Caco-2 (cell line): Measurements from ENCODE around the gene ARHGEF12. TPM values are rescaled to one million over a fixed set of nuclear protein-coding genes. Genes with fewer than 3 reads are reported as not detected.

Source experiments
- BruUV-seq: library from RNA; stranded (reverse); fragments of 400-500 nt; replicated peaks from 2 replicates; lab custom pipeline; 2021; lab: Mats Ljungman, UMichigan
- CTCF ChIA-PET: fragments of 300-600 bp; sonication (Branson Sonifier 250); formaldehyde crosslinking; loops from one replicate; lab custom pipeline; 2022; ENCODE audit warnings: antibody characterized with exemption; lab: Charles Lee
- POLR2A ChIA-PET: fragments of 300-600 bp; sonication (Branson Sonifier 250); formaldehyde crosslinking; loops from one replicate; lab custom pipeline; 2022; ENCODE audit warnings: antibody characterized with exemption; lab: Charles Lee
- DNase-seq, 2 experiments: peaks; one replicate each; pipeline versions ENCODE4 v3.0.0 to v3.0.0-alpha.2; 2020 to 2022
- H3K27me3 ChIP-seq: replicated peaks from 2 replicates; pipeline ENCODE4 v1.6.0; 2011; ENCODE audit warnings: low read length; ENCODE audit not compliant: control insufficient read depth, insufficient read depth
- H3K36me3 ChIP-seq: 2 replicates; pipeline ENCODE4 v1.5.1; 2011; ENCODE audit warnings: low read length; ENCODE audit not compliant: control insufficient read depth, insufficient read depth
- H3K4me1 ChIP-seq: fragments of 250-450 bp; sonication (Bioruptor Pico); 2 replicates; pipeline ENCODE4 v1.5.1; 2020; ENCODE audit warnings: mild to moderate bottlenecking
- H3K4me3 ChIP-seq: 2 replicates; pipeline ENCODE4 v1.5.1; 2011; ENCODE audit warnings: low read depth, mild to moderate bottlenecking, control low read depth, low read length
- H3K9me3 ChIP-seq: fragments of 250-450 bp; sonication (Bioruptor Pico); 2 replicates; pipeline ENCODE4 v1.5.1; 2020; ENCODE audit warnings: mild to moderate bottlenecking, moderate library complexity
- H3K27ac Mint-ChIP-seq: one replicate; pipeline ENCODE4 v1.8.0; 2022; ENCODE audit warnings: mixed read lengths; ENCODE audit not compliant: unreplicated experiment
- H3K27me3 Mint-ChIP-seq: one replicate; pipeline ENCODE4 v1.8.0; 2022; ENCODE audit warnings: mixed read lengths; ENCODE audit not compliant: insufficient read depth, unreplicated experiment
- H3K36me3 Mint-ChIP-seq: one replicate; pipeline ENCODE4 v1.8.0; 2022; ENCODE audit warnings: mild to moderate bottlenecking, mixed read lengths; ENCODE audit not compliant: insufficient read depth, unreplicated experiment
- H3K4me1 Mint-ChIP-seq: one replicate; pipeline ENCODE4 v1.8.0; 2022; ENCODE audit warnings: low read depth, mixed read lengths; ENCODE audit not compliant: unreplicated experiment
- H3K4me3 Mint-ChIP-seq: one replicate; pipeline ENCODE4 v1.8.0; 2022; ENCODE audit warnings: mild to moderate bottlenecking, moderate library complexity, mixed read lengths; ENCODE audit not compliant: unreplicated experiment
- H3K9me3 Mint-ChIP-seq: one replicate; pipeline ENCODE4 v1.8.0; 2022; ENCODE audit warnings: mixed read lengths; ENCODE audit not compliant: unreplicated experiment
- CTCF ChIP-seq, 2 experiments: fragments of 200-600 bp in 1 of 2; IDR thresholded peaks; 1 replicate in 1 of 2; 2 replicates in 1 of 2; pipeline versions ENCODE4 v1.5.1 to v1.8.0; 2011 to 2022; ENCODE audit warnings: antibody characterized with exemption in 1 of 2, control low read depth in 1 of 2, inconsistent platforms in 1 of 2, low read depth in 1 of 2, low read length in 1 of 2, mild to moderate bottlenecking in 1 of 2, moderate library complexity in 1 of 2; ENCODE audit not compliant: insufficient read depth in 1 of 2, severe bottlenecking in 1 of 2, unreplicated experiment in 1 of 2
- intact Hi-C: fragments of 100-400 bp; cut with micrococcal nuclease; formaldehyde crosslinking; loops from one replicate; pipeline ENCODE4 v1.10.0; 2022; ENCODE audit not compliant: unreplicated experiment
- total RNA-seq: library from RNA; stranded (reverse); gene quantifications from 2 replicates; pipeline ENCODE4 v1.2.3, GENCODE V29; 2022

Gene ARHGEF12
- total RNA-seq, 1 experiment from 2014 or later = 89.3 TPM

GRCh38 chr11:120462825-120463224, 126.6 kb downstream of the ARHGEF12 start:
- intact Hi-C loops = no loop called here
- Mint-ChIP-seq H3K4me1 (no peaks in the 10 kb centered on the region), H3K36me3 (peaks cover 71% of the 10 kb centered on the region), H3K9me3 (no peaks in the 10 kb centered on the region), H3K4me3 (no peak overlapping the region), H3K27me3 (no peaks in the 10 kb centered on the region), H3K27ac (no peak overlapping the region)
- Histone ChIP-seq H3K9me3 (no peaks in the 10 kb centered on the region), H3K4me3 (no peak overlapping the region), H3K27me3 (no peaks in the 10 kb centered on the region), H3K36me3 (peaks cover 1% of the 10 kb centered on the region; the same call in 1 of the 2 replicates), H3K4me1 (no peaks in the 10 kb centered on the region)
- BruUV-seq = no TSS peak
- DNase-seq = no peak
- no peak for TF ChIP-seq CTCF (IDR thresholded peaks at IDR 0.05; ENCODE audit: insufficient read depth in 1 of 2, low read depth in 1 of 2, low read length in 1 of 2, severe bottlenecking in 1 of 2, unreplicated experiment in 1 of 2)
- ChIA-PET CTCF (interaction anchor here (0.6 kb wide), 1 partner anchor 10 kb away, joined by 3 read pairs; no protein-coding TSS in a partner anchor), POLR2A (no interaction called here)

GRCh38 chr11:120465921-120466534, 129.8 kb downstream of the ARHGEF12 start:
- Mint-ChIP-seq H3K27ac (no peak overlapping the region), H3K36me3 (peaks cover 83% of the 10 kb centered on the region), H3K4me1 (no peaks in the 10 kb centered on the region), H3K27me3 (no peaks in the 10 kb centered on the region), H3K4me3 (no peak overlapping the region), H3K9me3 (no peaks in the 10 kb centered on the region)
- H3K9me3 ChIP-seq = no peaks in the 10 kb centered on the region
- H3K4me1 ChIP-seq = no peaks in the 10 kb centered on the region
- H3K36me3 ChIP-seq = peaks cover 2% of the 10 kb centered on the region
- no TSS peak for BruUV-seq
- ChIA-PET CTCF (no interaction called here), POLR2A (no interaction called here)
- DNase-seq = no peak
- TF ChIP-seq CTCF (IDR thresholded peaks at IDR 0.05; ENCODE audit: insufficient read depth in 1 of 2, low read depth in 1 of 2, low read length in 1 of 2, severe bottlenecking in 1 of 2, unreplicated experiment in 1 of 2) = no peak
- no peak overlapping the region for H3K4me3 ChIP-seq
- H3K27me3 ChIP-seq = no peaks in the 10 kb centered on the region
- intact Hi-C loops = no loop called here

GRCh38 chr11:120467627-120468026, 131.4 kb downstream of the ARHGEF12 start:
- Histone ChIP-seq H3K4me1 (no peaks in the 10 kb centered on the region), H3K9me3 (no peaks in the 10 kb centered on the region), H3K4me3 (no peak overlapping the region), H3K27me3 (no peaks in the 10 kb centered on the region), H3K36me3 (peaks cover 2% of the 10 kb centered on the region)
- peaks cover 78% of the 10 kb centered on the region for H3K36me3 Mint-ChIP-seq
- no peak for DNase-seq
- no peak overlapping the region for H3K4me3 Mint-ChIP-seq
- BruUV-seq = no TSS peak
- ChIA-PET POLR2A (no interaction called here), CTCF (no interaction called here)
- no peaks in the 10 kb centered on the region for H3K9me3 Mint-ChIP-seq
- TF ChIP-seq CTCF (IDR thresholded peaks at IDR 0.05; ENCODE audit: insufficient read depth in 1 of 2, low read depth in 1 of 2, low read length in 1 of 2, severe bottlenecking in 1 of 2, unreplicated experiment in 1 of 2) = no peak
- no peaks in the 10 kb centered on the region for H3K27me3 Mint-ChIP-seq
- intact Hi-C loops = no loop called here
- H3K4me1 Mint-ChIP-seq = no peaks in the 10 kb centered on the region
- no peak overlapping the region for H3K27ac Mint-ChIP-seq
